IMR-90 (cell line): ENCODE measurements around the gene GXYLT2. TPM values are rescaled to one million over a fixed set of nuclear protein-coding genes. Genes with fewer than 3 reads are reported as not detected.

ENCODE experiments used
- ATAC-seq: fragments of 200-7000 bp; cut with Tn5 transposase; 2 replicates; pipeline ENCODE4 v1.9.1; 2020; ENCODE audit warnings: low read depth, mild to moderate bottlenecking, moderate library complexity
- BruUV-seq: library from RNA; stranded (reverse); fragments of 400-500 nt; replicated peaks from 2 replicates; lab custom pipeline; 2021; lab: Mats Ljungman, UMichigan
- CTCF ChIA-PET: fragments of 300-600 bp; formaldehyde crosslinking; extraction: SDS; loops from one replicate; lab custom pipeline; 2021; ENCODE audit warnings: antibody characterized with exemption; lab: Yijun Ruan, JAX
- POLR2A ChIA-PET: fragments of 300-600 bp; sonication (Branson Sonifier 250); formaldehyde crosslinking; loops from one replicate; lab custom pipeline; 2022; ENCODE audit warnings: antibody characterized with exemption; ENCODE audit not compliant: unreplicated experiment; lab: Charles Lee
- DNase-seq: peaks from one replicate; pipeline ENCODE4 v3.0.0; 2013
- H2AFZ ChIP-seq: replicated peaks from 2 replicates; pipeline ENCODE3; 2013; ENCODE audit warnings: low read length, mild to moderate bottlenecking; ENCODE audit not compliant: poor library complexity
- H2AK5ac ChIP-seq: 2 replicates; pipeline ENCODE4 v1.6.1; 2013; ENCODE audit warnings: low read depth, low read length, inconsistent platforms
- H2AK9ac ChIP-seq: replicated peaks from 2 replicates; pipeline ENCODE3; 2013; ENCODE audit warnings: mild to moderate bottlenecking, low read depth, low read length, moderate library complexity; ENCODE audit not compliant: poor library complexity
- H2BK120ac ChIP-seq: 2 replicates; pipeline ENCODE4 v1.6.1; 2013; ENCODE audit warnings: low read depth, low read length, inconsistent platforms
- H2BK15ac ChIP-seq: 3 replicates; pipeline ENCODE4 v1.6.1; 2013; ENCODE audit warnings: low read depth, low read length, inconsistent platforms
- H2BK20ac ChIP-seq: 2 replicates; pipeline ENCODE4 v1.6.1; 2013; ENCODE audit warnings: low read depth, mild to moderate bottlenecking, inconsistent platforms, low read length, moderate library complexity
- H2BK5ac ChIP-seq: 2 replicates; pipeline ENCODE4 v1.6.1; 2013; ENCODE audit warnings: mild to moderate bottlenecking, low read depth, low read length, inconsistent platforms; ENCODE audit not compliant: poor library complexity, severe bottlenecking
- H3K14ac ChIP-seq: replicated peaks from 2 replicates; pipeline ENCODE4 v1.6.1; 2013; ENCODE audit warnings: low read depth, low read length, inconsistent platforms
- H3K18ac ChIP-seq: 2 replicates; pipeline ENCODE4 v1.6.1; 2013; ENCODE audit warnings: low read depth, low read length, control low read depth
- H3K23ac ChIP-seq: 2 replicates; pipeline ENCODE4 v1.6.1; 2013; ENCODE audit warnings: low read depth, low read length, inconsistent platforms
- H3K27ac ChIP-seq: 2 replicates; pipeline ENCODE4 v1.5.1; 2013; ENCODE audit warnings: mild to moderate bottlenecking, control low read depth, low read length; ENCODE audit not compliant: insufficient read depth
- H3K27me3 ChIP-seq: 2 replicates; pipeline ENCODE4 v1.6.1; 2013; ENCODE audit warnings: low read length; ENCODE audit not compliant: control insufficient read depth, insufficient read depth
- H3K36me3 ChIP-seq: 2 replicates; pipeline ENCODE4 v1.6.1; 2013; ENCODE audit warnings: low read length, mixed read lengths; ENCODE audit not compliant: control insufficient read depth, insufficient read depth
- H3K4ac ChIP-seq: 2 replicates; pipeline ENCODE4 v1.6.1; 2013; ENCODE audit warnings: low read depth, low read length, inconsistent platforms
- H3K4me1 ChIP-seq: 2 replicates; pipeline ENCODE4 v1.6.1; 2013; ENCODE audit warnings: low read length, mixed read lengths; ENCODE audit not compliant: control insufficient read depth, insufficient read depth
- H3K4me2 ChIP-seq: 2 replicates; pipeline ENCODE4 v1.6.1; 2013; ENCODE audit warnings: low read depth, mild to moderate bottlenecking, control low read depth, low read length, moderate library complexity
- H3K4me3 ChIP-seq: 2 replicates; pipeline ENCODE4 v1.5.1; 2013; ENCODE audit warnings: low read depth, mild to moderate bottlenecking, control low read depth, low read length, moderate library complexity; ENCODE audit not compliant: insufficient read depth
- H3K56ac ChIP-seq: 2 replicates; pipeline ENCODE4 v1.6.1; 2013; ENCODE audit warnings: low read length, inconsistent platforms; ENCODE audit not compliant: insufficient read depth; ENCODE audit errors: extremely low read depth
- H3K79me1 ChIP-seq, 2 experiments: 2 replicates each; pipeline ENCODE4 v1.6.1; 2013; ENCODE audit warnings: low read length in 2 of 2, inconsistent platforms in 1 of 2, low read depth in 1 of 2
- H3K9ac ChIP-seq: 2 replicates; pipeline ENCODE4 v1.6.1; 2013; ENCODE audit warnings: low read depth, low read length, control low read depth
- H3K9me1 ChIP-seq: 2 replicates; pipeline ENCODE4 v1.6.1; 2013; ENCODE audit warnings: low read length, inconsistent platforms; ENCODE audit not compliant: insufficient read depth
- H3K9me3 ChIP-seq: 2 replicates; pipeline ENCODE4 v1.6.1; 2013; ENCODE audit warnings: low read length; ENCODE audit not compliant: control insufficient read depth, insufficient read depth
- H4K20me1 ChIP-seq: 2 replicates; pipeline ENCODE4 v1.6.1; 2013; ENCODE audit warnings: low read length, inconsistent platforms; ENCODE audit not compliant: insufficient read depth
- H4K5ac ChIP-seq: 2 replicates; pipeline ENCODE4 v1.6.1; 2013; ENCODE audit warnings: mild to moderate bottlenecking, low read depth, low read length, control low read depth
- H4K8ac ChIP-seq, 2 experiments: 2 replicates each; pipeline ENCODE4 v1.6.1; 2013; ENCODE audit warnings: low read depth in 2 of 2, low read length in 2 of 2, control low read depth in 1 of 2, inconsistent platforms in 1 of 2
- H4K91ac ChIP-seq: 2 replicates; pipeline ENCODE4 v1.6.1; 2013; ENCODE audit warnings: low read depth, low read length, inconsistent platforms; ENCODE audit not compliant: insufficient read depth
- BHLHE40 ChIP-seq: fragments of 150-350 bp; IDR thresholded peaks from 2 replicates; pipeline ENCODE4 v1.6.1; 2016; ENCODE audit warnings: mild to moderate bottlenecking, low read depth, low read length
- CEBPB ChIP-seq: IDR thresholded peaks from 2 replicates; pipeline ENCODE4 v1.6.1; 2012; ENCODE audit warnings: low read depth, low read length, improper control_type of control experiment
- CTCF ChIP-seq: conservative IDR thresholded peaks from 2 replicates; pipeline ENCODE4 v1.5.1; 2012; ENCODE audit warnings: mild to moderate bottlenecking, low read depth, low read length, improper control_type of control experiment
- ELK1 ChIP-seq: fragments of 150-350 bp; IDR thresholded peaks from 2 replicates; pipeline ENCODE4 v1.6.1; 2016; ENCODE audit warnings: low read depth, mild to moderate bottlenecking, low read length, moderate library complexity, borderline replicate concordance
- FOS ChIP-seq: fragments of 150-350 bp; IDR thresholded peaks from 2 replicates; pipeline ENCODE4 v1.6.1; 2016; ENCODE audit warnings: low read depth, low read length
- MAFK ChIP-seq: IDR thresholded peaks from 2 replicates; pipeline ENCODE4 v1.6.1; 2012; ENCODE audit warnings: low read depth, low read length, improper control_type of control experiment
- MXI1 ChIP-seq: IDR thresholded peaks from 2 replicates; pipeline ENCODE4 v1.6.1; 2012; ENCODE audit warnings: low read depth, mild to moderate bottlenecking, low read length, moderate library complexity, borderline replicate concordance
- NFE2L2 ChIP-seq: fragments of 150-350 bp; IDR thresholded peaks from 2 replicates; pipeline ENCODE4 v1.6.1; 2016; ENCODE audit warnings: low read depth, mild to moderate bottlenecking, low read length
- POLR2A ChIP-seq: IDR thresholded peaks from 2 replicates; pipeline ENCODE4 v1.6.1; 2012; ENCODE audit warnings: mild to moderate bottlenecking, low read depth, low read length
- RAD21 ChIP-seq: IDR thresholded peaks from 2 replicates; pipeline ENCODE4 v1.6.1; 2012; ENCODE audit warnings: low read length, improper control_type of control experiment
- RCOR1 ChIP-seq: IDR thresholded peaks from 2 replicates; pipeline ENCODE4 v1.6.1; 2012; ENCODE audit warnings: mild to moderate bottlenecking, low read length, improper control_type of control experiment; ENCODE audit not compliant: insufficient replicate concordance
- SMC3 ChIP-seq: fragments of 150-350 bp; IDR thresholded peaks from 2 replicates; pipeline ENCODE4 v1.6.1; 2016; ENCODE audit warnings: low read depth, mild to moderate bottlenecking, antibody characterized with exemption, low read length, moderate library complexity
- USF2 ChIP-seq: fragments of 150-350 bp; IDR thresholded peaks from 2 replicates; pipeline ENCODE4 v1.6.1; 2017; ENCODE audit warnings: mild to moderate bottlenecking, antibody characterized with exemption, low read length, low read depth
- dilution Hi-C: fragments of 300-500 bp; cut with HindIII; formaldehyde crosslinking; loops from one replicate; pipeline ENCODE4 v1.14.3; 2018; ENCODE audit warnings: low sequenced_read_pairs; ENCODE audit not compliant: unreplicated experiment
- in situ Hi-C: fragments of 300-500 bp; cut with MboI; formaldehyde crosslinking; loops from 3 replicates; pipeline ENCODE4 v1.14.3; 2019; ENCODE audit warnings: low sequenced_read_pairs, inconsistent platforms, mixed read lengths
- intact Hi-C: fragments of 100-400 bp; cut with micrococcal nuclease; formaldehyde crosslinking; loops from 2 replicates; pipeline ENCODE4 v1.10.0; 2022
- polyA plus RNA-seq, 3 experiments: library from polyadenylated mRNA; depleted of rRNA; stranded (reverse); fragments of >200 nt; gene quantifications; 2 replicates each; pipeline ENCODE4 v1.2.3, GENCODE V29; 2012; ENCODE audit warnings: low replicate concordance in 1 of 3
- total RNA-seq: library from RNA; depleted of rRNA; stranded (reverse); fragments of >200 nt; gene quantifications from 2 replicates; pipeline ENCODE4 v1.2.3, GENCODE V29; 2012

GXYLT2 gene
- total and polyA plus RNA-seq, 2 of the 4 experiments (the other 2 are of a cell fraction), result 5.7 to 11.1 TPM

GRCh38 chr3:72962317-72962716, 74.5 kb downstream of the GXYLT2 start:
- no peak overlapping the region for H3K9ac ChIP-seq
- H3K4me2 ChIP-seq, result no peak overlapping the region
- intact Hi-C loops (no loop called here), in situ Hi-C loops (no loop called here), dilution Hi-C loops (no loop called here)
- ATAC-seq (no peak), DNase-seq (no peak)
- no peaks in the 10 kb centered on the region for H3K79me1 ChIP-seq
- POLR2A ChIA-PET, result no interaction called here
- no peak overlapping the region for H3K27ac ChIP-seq
- 0 out of 2 replicates have a peak, but pooled peaks cover 4% of the 10 kb centered on the region for H3K9me1 ChIP-seq
- H3K4me3 ChIP-seq, result no peak overlapping the region
- no peak overlapping the region for H2BK15ac ChIP-seq
- H3K23ac ChIP-seq, result no peak overlapping the region
- H4K8ac ChIP-seq, result no peak overlapping the region
- no peaks in the 10 kb centered on the region for H3K27me3 ChIP-seq
- TF ChIP-seq MAFK (no peak), FOS (no peak), CEBPB (no peak), NFE2L2 (no peak), POLR2A (no peak), RCOR1 (no peak), RAD21 (no peak), SMC3 (no peak), ELK1 (no peak), BHLHE40 (no peak), USF2 (no peak), MXI1 (no peak), CTCF (no peak)
- CTCF ChIA-PET, result no interaction called here
- no peaks in the 10 kb centered on the region for H3K9me3 ChIP-seq
- H3K18ac ChIP-seq, result no peak overlapping the region
- H4K5ac ChIP-seq, result no peak overlapping the region
- no peak overlapping the region for H2BK20ac ChIP-seq
- no peak overlapping the region for H2BK120ac ChIP-seq
- H4K20me1 ChIP-seq, result no peaks in the 10 kb centered on the region
- peaks cover 3% of the 10 kb centered on the region; the same call in 1 of the 2 replicates for H3K36me3 ChIP-seq
- H4K91ac ChIP-seq, result no peak overlapping the region
- H3K14ac ChIP-seq, result no peak overlapping the region
- no peak overlapping the region for H3K56ac ChIP-seq
- H2AFZ ChIP-seq, result no peak overlapping the region
- no peak overlapping the region for H2AK5ac ChIP-seq
- H3K4ac ChIP-seq, result no peak overlapping the region
- BruUV-seq, result no TSS peak
- H3K4me1 ChIP-seq, result no peaks in the 10 kb centered on the region
- no peak overlapping the region for H2BK5ac ChIP-seq
- H2AK9ac ChIP-seq, result no peak overlapping the region
